Activated T-helper 17 cell treated with anti-CD3 and anti-CD28 coated beads, Interleukin-2, amount 50 U/mL, for 72 hours (primary cell): ENCODE measurements around the gene LYRM2. TPM values are rescaled to one million over a fixed set of nuclear protein-coding genes. Genes with fewer than 3 reads are reported as not detected.
"Not testable (repeated sequence)": the region's sequence is repeated elsewhere in the genome, so short reads cannot be mapped to it uniquely, and the experiment has no call there.

Source experiments
- ATAC-seq: fragments of 150-1000 bp; cut with Tn5 transposase; replicated peaks from 2 replicates; pipeline ENCODE4 v1.10.0; 2021; ENCODE audit warnings: mild to moderate bottlenecking, moderate library complexity
- H3K27ac Mint-ChIP-seq: one replicate; pipeline ENCODE4 v1.8.0; 2022; ENCODE audit warnings: mixed read lengths
- H3K27me3 Mint-ChIP-seq: one replicate; pipeline ENCODE4 v1.8.0; 2022; ENCODE audit warnings: mixed read lengths
- H3K36me3 Mint-ChIP-seq: one replicate; pipeline ENCODE4 v1.8.0; 2022; ENCODE audit warnings: low read depth, mild to moderate bottlenecking, mixed read lengths
- H3K4me1 Mint-ChIP-seq: one replicate; pipeline ENCODE4 v1.8.0; 2022; ENCODE audit warnings: mixed read lengths
- H3K4me3 Mint-ChIP-seq: one replicate; pipeline ENCODE4 v1.8.0; 2022; ENCODE audit warnings: mild to moderate bottlenecking, mixed read lengths
- H3K9me3 Mint-ChIP-seq: one replicate; pipeline ENCODE4 v1.8.0; 2022; ENCODE audit warnings: mixed read lengths
- total RNA-seq, 2 donors: library from RNA; stranded (reverse); gene quantifications; one replicate each; pipeline ENCODE4 v1.2.3, GENCODE V29; 2022

LYRM2 gene
- total RNA-seq, 2 donors from 2014 or later: 22.5 to 30.7 TPM

DNA sequence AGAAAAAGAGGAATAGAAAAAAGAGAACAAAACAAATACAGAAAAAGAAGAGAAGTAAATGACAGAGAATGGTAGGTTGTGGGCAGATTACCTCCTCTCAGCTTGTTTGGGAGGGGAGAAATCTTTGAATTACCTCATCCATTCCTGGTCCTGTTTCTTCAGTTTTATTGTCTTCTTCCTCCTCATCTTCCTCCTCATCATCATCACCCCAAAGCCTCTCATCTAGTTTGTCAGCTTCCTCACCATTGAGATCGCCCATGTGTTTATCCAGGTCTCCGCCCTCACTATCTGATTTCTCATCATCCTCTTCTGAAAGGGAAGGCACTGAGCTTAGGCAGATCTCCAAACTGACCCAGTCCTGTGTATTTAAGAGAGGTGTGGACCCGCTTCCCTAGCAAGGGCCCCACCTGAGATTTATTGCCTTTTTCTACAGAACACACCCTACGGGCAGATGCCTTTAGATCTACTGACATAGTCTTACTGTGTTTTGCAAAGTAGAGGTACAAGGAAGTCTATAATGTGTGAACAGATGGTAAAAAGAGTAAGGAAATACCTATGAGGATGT lies 24.2 kb upstream of the LYRM2 start:
- Mint-ChIP-seq H3K36me3 (peaks cover 95% of the 10 kb centered on the region), H3K9me3 (no peaks in the 10 kb centered on the region)

DNA sequence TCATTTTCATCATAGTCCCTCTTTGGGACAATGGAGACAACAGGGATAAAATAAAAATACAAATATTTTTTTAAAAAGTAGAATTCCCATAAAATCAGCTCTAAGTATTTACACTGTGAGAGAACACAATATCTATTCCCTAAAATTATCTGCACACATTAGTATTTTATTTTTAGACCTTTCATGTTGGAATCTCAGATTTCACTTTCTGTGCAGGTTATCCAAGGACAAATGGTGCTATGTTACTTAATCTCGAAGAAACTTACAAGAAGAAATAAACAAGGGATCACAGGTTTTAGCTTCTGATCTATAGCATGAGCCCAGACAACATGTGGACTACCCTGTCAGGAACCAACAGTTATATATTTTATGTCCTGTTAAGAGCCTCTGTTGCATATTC lies 23.0 kb upstream of the LYRM2 start:
- Mint-ChIP-seq H3K4me1 (no peaks in the 10 kb centered on the region), H3K27ac (peak overlapping the region; percentile 47), H3K36me3 (peaks cover 95% of the 10 kb centered on the region), H3K27me3 (no peaks in the 10 kb centered on the region), H3K4me3 (no peak overlapping the region), H3K9me3 (no peaks in the 10 kb centered on the region)
- ATAC-seq: no peak

More for the DNA sequence above, 24.2 kb upstream of the LYRM2 start:
- no peaks in the 10 kb centered on the region for H3K4me1 Mint-ChIP-seq
- no peaks in the 10 kb centered on the region for H3K27me3 Mint-ChIP-seq
- H3K27ac Mint-ChIP-seq: peak overlapping the region; percentile 38
- no peak for ATAC-seq
- no peak overlapping the region for H3K4me3 Mint-ChIP-seq

- H3K27ac Mint-ChIP-seq: no peak overlapping the region
- H3K36me3 Mint-ChIP-seq: peaks cover 95% of the 10 kb centered on the region
- H3K9me3 Mint-ChIP-seq: no peaks in the 10 kb centered on the region
- no peaks in the 10 kb centered on the region for H3K4me1 Mint-ChIP-seq
- no peak for ATAC-seq
- no peak overlapping the region for H3K4me3 Mint-ChIP-seq
- no peaks in the 10 kb centered on the region for H3K27me3 Mint-ChIP-seq
Measured at GRCh38 chr6:89660981-89661380, 22.4 kb upstream of the LYRM2 start.

DNA sequence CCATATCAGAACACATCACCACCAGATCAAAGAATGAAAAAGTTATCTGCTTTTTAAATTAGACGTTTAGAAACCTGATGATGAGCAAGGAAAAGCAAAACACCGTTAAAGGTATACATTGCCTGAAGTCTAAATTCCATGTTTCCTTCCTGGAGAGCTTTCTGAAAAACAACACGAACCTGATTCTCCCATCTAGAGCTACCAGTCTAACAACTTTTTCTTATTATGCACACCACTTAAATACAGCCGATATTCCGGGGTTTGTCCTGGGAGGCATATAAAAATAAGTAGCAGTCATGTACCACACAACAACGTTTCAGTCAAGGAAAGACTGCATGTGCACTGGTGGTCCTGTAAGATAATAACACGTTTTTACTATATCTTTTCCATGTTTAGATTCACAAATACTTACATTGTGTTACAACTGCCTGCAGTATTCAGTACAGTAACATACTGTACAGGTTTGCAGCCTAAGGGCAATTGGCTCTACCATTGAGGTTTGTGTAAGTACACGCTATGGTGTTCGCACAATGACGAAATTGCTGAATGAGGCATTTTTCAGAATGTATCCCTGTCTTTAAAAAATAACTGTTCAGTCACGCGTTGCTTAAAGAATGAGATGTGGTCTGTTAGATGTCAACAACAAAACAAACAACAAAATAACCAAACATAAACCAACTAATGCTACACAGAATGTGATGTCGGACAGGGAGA lies 19.1 kb upstream of the LYRM2 start:
- Mint-ChIP-seq H3K36me3 (peaks cover 96% of the 10 kb centered on the region), H3K27ac (no peak overlapping the region)
- ATAC-seq: no peak

GRCh38 chr6:89655122-89655521 lies 16.6 kb upstream of the LYRM2 start:
- Mint-ChIP-seq H3K4me1 (no peaks in the 10 kb centered on the region), H3K27ac (no peak overlapping the region), H3K4me3 (no peak overlapping the region), H3K9me3 (no peaks in the 10 kb centered on the region), H3K36me3 (peaks cover 99% of the 10 kb centered on the region), H3K27me3 (no peaks in the 10 kb centered on the region)
- ATAC-seq: no peak

More for the DNA sequence above, 19.1 kb upstream of the LYRM2 start:
- Mint-ChIP-seq H3K27me3 (no peaks in the 10 kb centered on the region), H3K9me3 (no peaks in the 10 kb centered on the region), H3K4me3 (no peak overlapping the region), H3K4me1 (no peaks in the 10 kb centered on the region)

DNA sequence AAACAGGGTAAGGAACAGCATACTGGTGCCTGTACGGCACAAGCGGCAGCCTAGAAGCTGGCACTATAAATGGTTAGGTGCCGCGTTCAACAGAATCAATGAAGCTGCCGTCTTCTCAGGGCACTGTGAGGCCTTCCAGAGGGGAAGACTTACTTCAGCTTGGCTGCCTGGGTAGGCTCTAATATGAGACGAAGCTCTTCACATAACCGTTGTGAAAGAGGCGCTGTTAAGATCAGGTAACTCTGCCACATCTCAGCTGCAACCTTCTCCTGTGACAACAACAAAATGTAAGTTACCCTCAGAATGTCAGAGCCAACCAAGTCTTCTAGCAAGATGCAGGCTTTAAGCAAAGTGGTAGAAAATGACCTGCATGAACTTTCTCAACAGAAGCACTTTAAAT lies 12.0 kb upstream of the LYRM2 start:
- no peak overlapping the region for H3K27ac Mint-ChIP-seq
- peaks cover 99% of the 10 kb centered on the region for H3K36me3 Mint-ChIP-seq
- H3K27me3 Mint-ChIP-seq: no peaks in the 10 kb centered on the region

DNA sequence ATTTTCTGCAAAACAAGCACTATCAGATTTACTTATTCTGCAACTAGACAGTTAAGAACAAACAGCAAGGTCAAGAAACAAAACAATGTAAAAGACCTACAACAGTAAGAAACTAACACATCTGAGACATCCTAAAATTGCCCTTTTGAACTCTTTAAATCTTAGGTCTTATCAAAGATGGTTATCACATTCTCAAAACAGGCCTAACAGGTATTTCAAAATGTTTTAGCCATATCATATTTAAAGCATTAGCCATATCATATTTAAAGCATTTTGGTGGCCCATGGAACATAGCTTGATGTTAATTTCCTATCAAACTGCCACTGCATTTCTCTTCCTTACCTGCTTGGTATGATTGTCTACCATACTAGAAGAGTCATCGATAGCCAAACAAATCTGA lies 11.1 kb upstream of the LYRM2 start:
- Mint-ChIP-seq H3K27me3 (no peaks in the 10 kb centered on the region), H3K27ac (no peak overlapping the region), H3K4me1 (no peaks in the 10 kb centered on the region), H3K9me3 (no peaks in the 10 kb centered on the region), H3K4me3 (no peak overlapping the region), H3K36me3 (peaks cover 98% of the 10 kb centered on the region)
- no peak for ATAC-seq

More for the DNA sequence above, 12.0 kb upstream of the LYRM2 start:
- H3K4me3 Mint-ChIP-seq: no peak overlapping the region
- H3K9me3 Mint-ChIP-seq: no peaks in the 10 kb centered on the region
- ATAC-seq: no peak
- no peaks in the 10 kb centered on the region for H3K4me1 Mint-ChIP-seq

- H3K27me3 Mint-ChIP-seq: no peaks in the 10 kb centered on the region
- H3K36me3 Mint-ChIP-seq: peaks cover 86% of the 10 kb centered on the region
- H3K4me3 Mint-ChIP-seq: no peak overlapping the region
- H3K27ac Mint-ChIP-seq: peak overlapping the region; percentile 60
- no peak for ATAC-seq
- peaks cover 6% of the 10 kb centered on the region for H3K4me1 Mint-ChIP-seq
- no peaks in the 10 kb centered on the region for H3K9me3 Mint-ChIP-seq
Measured at GRCh38 chr6:89644864-89645263, 6.3 kb upstream of the LYRM2 start.

- Mint-ChIP-seq H3K9me3 (no peaks in the 10 kb centered on the region), H3K4me1 (peaks cover 18% of the 10 kb centered on the region), H3K4me3 (no peak overlapping the region), H3K27ac (no peak overlapping the region), H3K36me3 (peaks cover 75% of the 10 kb centered on the region), H3K27me3 (no peaks in the 10 kb centered on the region)
- no peak for ATAC-seq
Measured at GRCh38 chr6:89643406-89643805, 4.9 kb upstream of the LYRM2 start.

- H3K9me3 Mint-ChIP-seq: no peaks in the 10 kb centered on the region
- no peaks in the 10 kb centered on the region for H3K27me3 Mint-ChIP-seq
- H3K4me3 Mint-ChIP-seq: no peak overlapping the region
- H3K36me3 Mint-ChIP-seq: peaks cover 75% of the 10 kb centered on the region
- ATAC-seq: no peak
- peaks cover 22% of the 10 kb centered on the region for H3K4me1 Mint-ChIP-seq
- H3K27ac Mint-ChIP-seq: no peak overlapping the region
Measured at GRCh38 chr6:89642956-89643355, 4.4 kb upstream of the LYRM2 start.

DNA sequence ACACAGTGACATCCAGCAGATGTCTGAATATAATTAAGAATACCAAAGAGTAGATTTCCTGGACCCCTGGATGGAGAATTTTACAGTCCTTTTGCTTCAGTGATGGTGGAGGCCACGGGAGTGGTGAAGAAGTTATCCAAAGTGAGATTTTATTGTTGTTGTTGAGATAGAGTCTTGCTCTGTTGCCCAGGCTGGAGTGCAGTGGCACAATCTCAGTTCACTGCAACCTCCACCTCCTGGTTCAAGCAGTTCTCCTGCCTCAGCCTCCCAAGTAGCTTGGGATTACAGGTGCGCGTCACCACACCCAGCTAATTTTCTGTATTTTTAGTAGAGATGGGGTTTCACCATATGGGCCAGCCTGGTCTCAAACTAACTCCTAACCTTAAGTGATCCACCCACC lies 3.0 kb upstream of the LYRM2 start:
- H3K9me3 Mint-ChIP-seq, H3K27me3 Mint-ChIP-seq, H3K4me3 Mint-ChIP-seq, H3K27ac Mint-ChIP-seq, ATAC-seq: not testable (repeated sequence)
- peaks cover 22% of the 10 kb centered on the region for H3K4me1 Mint-ChIP-seq
- peaks cover 75% of the 10 kb centered on the region for H3K36me3 Mint-ChIP-seq

- no peaks in the 10 kb centered on the region for H3K9me3 Mint-ChIP-seq
- no peak overlapping the region for H3K4me3 Mint-ChIP-seq
- no peaks in the 10 kb centered on the region for H3K27me3 Mint-ChIP-seq
- no peak for ATAC-seq
- peaks cover 22% of the 10 kb centered on the region for H3K4me1 Mint-ChIP-seq
- peak overlapping the region; percentile 4 for H3K27ac Mint-ChIP-seq
- H3K36me3 Mint-ChIP-seq: peaks cover 75% of the 10 kb centered on the region
Measured at GRCh38 chr6:89640804-89641203, 2.3 kb upstream of the LYRM2 start.

GRCh38 chr6:89637960-89638319 lies 607 bp downstream of the LYRM2 start:
- no peak for ATAC-seq
- peak overlapping the region; percentile 95 for H3K27ac Mint-ChIP-seq
- peaks cover 73% of the 10 kb centered on the region for H3K36me3 Mint-ChIP-seq
- H3K4me1 Mint-ChIP-seq: peaks cover 22% of the 10 kb centered on the region
- H3K4me3 Mint-ChIP-seq: peak overlapping the region; percentile 89
- H3K27me3 Mint-ChIP-seq: no peaks in the 10 kb centered on the region
- H3K9me3 Mint-ChIP-seq: no peaks in the 10 kb centered on the region

- not testable (repeated sequence) for H3K27ac Mint-ChIP-seq, H3K4me3 Mint-ChIP-seq, ATAC-seq, H3K27me3 Mint-ChIP-seq, H3K9me3 Mint-ChIP-seq
- H3K4me1 Mint-ChIP-seq: peaks cover 22% of the 10 kb centered on the region
- peaks cover 66% of the 10 kb centered on the region for H3K36me3 Mint-ChIP-seq
Measured at GRCh38 chr6:89636412-89636811, 2.1 kb downstream of the LYRM2 start.

DNA sequence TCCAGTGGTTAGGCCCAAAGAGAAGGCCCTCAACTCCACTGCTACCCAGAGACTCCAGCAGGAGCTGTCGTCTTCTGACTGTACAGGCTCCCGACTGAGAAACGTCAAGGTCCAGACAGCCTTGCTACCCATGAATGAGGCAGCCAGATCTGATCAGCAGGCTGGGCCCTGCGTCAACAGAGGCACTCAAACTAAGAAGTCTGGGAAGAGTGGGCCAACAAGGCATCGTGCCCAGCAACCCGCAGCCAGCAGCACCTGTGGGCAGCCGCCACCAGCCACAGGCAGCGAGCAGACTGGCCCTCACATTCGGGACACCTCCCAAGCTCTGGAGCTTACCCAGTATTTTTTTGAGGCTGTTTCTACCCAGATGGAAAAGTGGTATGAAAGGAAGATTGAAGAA lies 8.1 kb downstream of the LYRM2 start:
- Mint-ChIP-seq H3K36me3 (peaks cover 26% of the 10 kb centered on the region), H3K27ac (no peak overlapping the region), H3K27me3 (no peaks in the 10 kb centered on the region), H3K9me3 (no peaks in the 10 kb centered on the region), H3K4me3 (no peak overlapping the region), H3K4me1 (peaks cover 8% of the 10 kb centered on the region)
- no peak for ATAC-seq
